Measurements from ENCODE around the gene GRIPAP1.

Gene GRIPAP1

DNA sequence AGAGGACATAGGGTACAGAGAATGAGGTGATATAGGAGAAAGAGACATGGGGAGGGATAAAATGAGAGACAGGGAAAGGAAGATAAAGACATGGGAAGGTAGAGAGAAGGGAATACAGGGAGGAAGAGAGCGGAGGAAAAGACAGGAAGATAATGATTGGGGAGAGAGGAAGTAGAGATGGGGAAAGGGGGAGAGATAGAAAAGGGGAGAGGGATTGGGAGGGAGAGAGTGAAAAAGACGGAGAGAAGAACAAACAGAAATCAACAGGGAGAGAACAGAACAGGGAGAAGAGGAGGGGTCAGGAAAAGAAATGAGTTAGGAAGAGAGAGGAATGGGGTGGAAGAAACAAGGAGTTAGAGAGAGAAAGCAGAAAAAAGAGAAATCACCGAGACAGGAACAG lies 4.6 kb downstream of the GRIPAP1 start:
- H3K36me3 ChIP-seq (replicated peaks; ENCODE audit: insufficient read depth, low read length), result no peaks in the 10 kb centered on the region

DNA sequence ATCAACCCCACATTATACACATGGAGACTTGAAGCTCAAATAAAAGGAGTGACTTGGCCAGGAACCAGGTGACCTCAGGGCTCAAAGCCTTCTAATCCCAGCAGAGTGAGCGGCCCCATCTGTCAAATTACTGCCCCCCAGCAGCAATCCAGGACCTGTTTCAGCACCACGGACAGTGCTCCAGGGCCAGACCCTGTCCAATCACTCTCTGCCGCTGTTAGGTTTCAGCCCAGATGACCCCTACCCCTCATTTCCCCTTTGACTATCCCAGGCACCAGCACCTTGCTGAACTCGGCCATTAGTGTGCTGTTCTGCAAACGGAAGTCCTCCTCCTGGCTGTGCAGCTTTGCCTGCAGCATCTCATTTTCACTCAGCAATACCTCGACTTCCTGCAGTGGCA lies 5.1 kb downstream of the GRIPAP1 start:
- no peak overlapping the region for H3K4me2 ChIP-seq (ENCODE audit: low read depth, low read length)
- H3K27ac ChIP-seq (ENCODE audit: low read length), result no peak overlapping the region
- TF ChIP-seq EZH2 (optimal IDR thresholded peaks at IDR 0.05; ENCODE audit: low read depth, low read length), result no peak
- TF ChIP-seq, protein P1, sequence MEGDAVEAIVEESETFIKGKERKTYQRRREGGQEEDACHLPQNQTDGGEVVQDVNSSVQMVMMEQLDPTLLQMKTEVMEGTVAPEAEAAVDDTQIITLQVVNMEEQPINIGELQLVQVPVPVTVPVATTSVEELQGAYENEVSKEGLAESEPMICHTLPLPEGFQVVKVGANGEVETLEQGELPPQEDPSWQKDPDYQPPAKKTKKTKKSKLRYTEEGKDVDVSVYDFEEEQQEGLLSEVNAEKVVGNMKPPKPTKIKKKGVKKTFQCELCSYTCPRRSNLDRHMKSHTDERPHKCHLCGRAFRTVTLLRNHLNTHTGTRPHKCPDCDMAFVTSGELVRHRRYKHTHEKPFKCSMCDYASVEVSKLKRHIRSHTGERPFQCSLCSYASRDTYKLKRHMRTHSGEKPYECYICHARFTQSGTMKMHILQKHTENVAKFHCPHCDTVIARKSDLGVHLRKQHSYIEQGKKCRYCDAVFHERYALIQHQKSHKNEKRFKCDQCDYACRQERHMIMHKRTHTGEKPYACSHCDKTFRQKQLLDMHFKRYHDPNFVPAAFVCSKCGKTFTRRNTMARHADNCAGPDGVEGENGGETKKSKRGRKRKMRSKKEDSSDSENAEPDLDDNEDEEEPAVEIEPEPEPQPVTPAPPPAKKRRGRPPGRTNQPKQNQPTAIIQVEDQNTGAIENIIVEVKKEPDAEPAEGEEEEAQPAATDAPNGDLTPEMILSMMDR (IDR thresholded peaks at IDR 0.05; ENCODE audit: low read length), result no peak
- TF ChIP-seq EZH2phosphoT487 (IDR thresholded peaks at IDR 0.05; ENCODE audit: low read length), result no peak
- H3K9me3 ChIP-seq (replicated peaks; ENCODE audit: insufficient read depth, low read length), result no peaks in the 10 kb centered on the region
- no peaks in the 10 kb centered on the region for H3K9me2 ChIP-seq (replicated peaks; ENCODE audit: insufficient read depth, low read length)
- H3K9ac ChIP-seq (ENCODE audit: low read length), result no peak overlapping the region
- no peak overlapping the region for H3K4me3 ChIP-seq (ENCODE audit: low read length)
- H4K20me1 ChIP-seq (ENCODE audit: insufficient read depth, low read length), result no peaks in the 10 kb centered on the region
- H2AFZ ChIP-seq (ENCODE audit: low read length), result no peak overlapping the region
- no peaks in the 10 kb centered on the region for H3K27me3 ChIP-seq (replicated peaks; ENCODE audit: insufficient read depth, low read length)
- H3K79me2 ChIP-seq (ENCODE audit: low read length), result peaks cover 15% of the 10 kb centered on the region
- no peaks in the 10 kb centered on the region for H3K4me1 ChIP-seq (ENCODE audit: low read length)
- H3K36me3 ChIP-seq (replicated peaks; ENCODE audit: insufficient read depth, low read length), result no peaks in the 10 kb centered on the region
- no peaks in the 10 kb centered on the region for H3F3A ChIP-seq (ENCODE audit: insufficient read depth, low read length)
- DNase-seq, result no peak

More for the DNA sequence above, 4.6 kb downstream of the GRIPAP1 start:
- peaks cover 16% of the 10 kb centered on the region for H3K79me2 ChIP-seq (ENCODE audit: low read length)
- H3K4me2 ChIP-seq (ENCODE audit: low read depth, low read length), result no peak overlapping the region
- no peaks in the 10 kb centered on the region for H3K9me3 ChIP-seq (replicated peaks; ENCODE audit: insufficient read depth, low read length)
- no peaks in the 10 kb centered on the region for H3K27me3 ChIP-seq (replicated peaks; ENCODE audit: insufficient read depth, low read length)
- H4K20me1 ChIP-seq (ENCODE audit: insufficient read depth, low read length), result no peaks in the 10 kb centered on the region
- no peaks in the 10 kb centered on the region for H3K4me1 ChIP-seq (ENCODE audit: low read length)
- no peak overlapping the region for H3K4me3 ChIP-seq (ENCODE audit: low read length)
- TF ChIP-seq, protein P1 (IDR thresholded peaks at IDR 0.05; ENCODE audit: low read length), result no peak
- TF ChIP-seq EZH2phosphoT487 (IDR thresholded peaks at IDR 0.05; ENCODE audit: low read length) (no peak), EZH2 (optimal IDR thresholded peaks at IDR 0.05; ENCODE audit: low read depth, low read length) (no peak)
- H3K9me2 ChIP-seq (replicated peaks; ENCODE audit: insufficient read depth, low read length), result no peaks in the 10 kb centered on the region
- H3K27ac ChIP-seq (ENCODE audit: low read length), result no peak overlapping the region
- no peak overlapping the region for H3K9ac ChIP-seq (ENCODE audit: low read length)
- H3F3A ChIP-seq (ENCODE audit: insufficient read depth, low read length), result no peaks in the 10 kb centered on the region
- H2AFZ ChIP-seq (ENCODE audit: low read length), result no peak overlapping the region
- DNase-seq, result no peak

DNA sequence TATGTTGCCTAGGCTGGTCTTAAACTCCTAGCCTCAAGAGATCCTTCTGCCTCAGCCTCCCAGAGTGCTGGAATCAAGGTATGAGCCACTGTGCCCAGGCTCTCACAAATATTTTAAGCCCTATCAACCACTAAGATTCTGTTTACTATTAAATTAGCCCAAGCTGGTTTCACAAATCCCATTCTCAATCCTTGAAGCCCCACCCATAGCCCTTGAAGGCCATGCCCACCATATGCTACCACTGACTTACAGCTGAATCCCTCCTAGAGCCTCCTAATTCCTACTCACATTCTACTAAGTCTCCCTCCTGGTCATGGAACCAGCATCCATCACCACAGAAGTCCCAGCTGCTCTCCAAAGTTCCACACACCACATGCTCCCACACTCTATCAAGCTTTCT lies 9.7 kb downstream of the GRIPAP1 start:
- no peak overlapping the region for H3K4me3 ChIP-seq (ENCODE audit: low read length)
- H3F3A ChIP-seq (ENCODE audit: insufficient read depth, low read length), result no peaks in the 10 kb centered on the region
- H3K27me3 ChIP-seq (replicated peaks; ENCODE audit: insufficient read depth, low read length), result no peaks in the 10 kb centered on the region
- H3K36me3 ChIP-seq (replicated peaks; ENCODE audit: insufficient read depth, low read length), result no peaks in the 10 kb centered on the region
- TF ChIP-seq, protein P1 (IDR thresholded peaks at IDR 0.05; ENCODE audit: low read length), result no peak
- TF ChIP-seq EZH2phosphoT487 (IDR thresholded peaks at IDR 0.05; ENCODE audit: low read length) (no peak), EZH2 (optimal IDR thresholded peaks at IDR 0.05; ENCODE audit: low read depth, low read length) (no peak)
- no peaks in the 10 kb centered on the region for H3K4me1 ChIP-seq (ENCODE audit: low read length)
- H3K27ac ChIP-seq (ENCODE audit: low read length), result no peak overlapping the region
- H3K9ac ChIP-seq (ENCODE audit: low read length), result no peak overlapping the region
- no peaks in the 10 kb centered on the region for H3K9me3 ChIP-seq (replicated peaks; ENCODE audit: insufficient read depth, low read length)
- no peaks in the 10 kb centered on the region for H3K79me2 ChIP-seq (ENCODE audit: low read length)
- no peaks in the 10 kb centered on the region for H4K20me1 ChIP-seq (ENCODE audit: insufficient read depth, low read length)
- H2AFZ ChIP-seq (ENCODE audit: low read length), result no peak overlapping the region
- H3K4me2 ChIP-seq (ENCODE audit: low read depth, low read length), result no peak overlapping the region
- no peaks in the 10 kb centered on the region for H3K9me2 ChIP-seq (replicated peaks; ENCODE audit: insufficient read depth, low read length)
- no peak for DNase-seq

Data from MM.1S (cell line).